K562 (cell line): ENCODE results near the gene UGP2. TPM values are rescaled to one million over a fixed set of nuclear protein-coding genes. Genes with fewer than 3 reads are reported as not detected.

Experiments
- ATAC-seq: fragments of 200-7000 bp; cut with Tn5 transposase; 3 replicates; pipeline ENCODE4 v1.9.1; 2020; ENCODE audit warnings: moderate library complexity
- BruUV-seq: library from RNA; stranded (reverse); fragments of 400-500 nt; replicated peaks from 2 replicates; lab custom pipeline; 2021; lab: Mats Ljungman, UMichigan
- CTCF ChIA-PET: fragments of 300-600 bp; formaldehyde crosslinking; extraction: SDS; loops from one replicate; lab custom pipeline; 2021; ENCODE audit warnings: low intra/inter-chr PET ratio; lab: Yijun Ruan, JAX
- POLR2A ChIA-PET: fragments of 300-600, 350-650 bp; sonication (Branson Sonifier 250); formaldehyde crosslinking; extraction: SDS; loops from one replicate; lab custom pipeline; 2021; ENCODE audit warnings: antibody characterized with exemption, inconsistent platforms; lab: Yijun Ruan, JAX
- DNase-seq, 4 experiments: peaks; one replicate each; pipeline versions ENCODE4 v3.0.0 to v3.0.0-alpha.2; 2011 to 2018; ENCODE audit warnings: low spot score in 3 of 4, mixed read lengths in 3 of 4; ENCODE audit errors: extremely low read depth in 1 of 4
- FAIRE-seq: peaks from 2 replicates; lab custom pipeline; 2011; peaks lifted over from hg19 to GRCh38; lab: Jason Lieb, UNC
- H2AFZ ChIP-seq: 2 replicates; pipeline ENCODE4 v1.6.0; 2011; ENCODE audit warnings: low read depth, low read length, control low read depth, inconsistent platforms
- H3K27ac ChIP-seq: fragments of 200-600 bp; 3 replicates; pipeline ENCODE4 v1.8.0; 2011; ENCODE audit warnings: low read depth, mild to moderate bottlenecking, control low read depth, inconsistent platforms, low read length, moderate library complexity, mixed read lengths; ENCODE audit errors: extremely low read depth
- H3K27me3 ChIP-seq, 2 experiments: fragments of 300-600 bp in 1 of 2; 2 replicates in 1 of 2; 3 replicates in 1 of 2; pipeline versions ENCODE4 v1.6.0 to v1.8.0; 2011; ENCODE audit warnings: inconsistent platforms in 2 of 2, low read length in 2 of 2, mild to moderate bottlenecking in 1 of 2, mixed read lengths in 1 of 2, moderate library complexity in 1 of 2; ENCODE audit not compliant: control insufficient read depth in 2 of 2, insufficient read depth in 2 of 2
- H3K36me3 ChIP-seq: fragments of 300-600 bp; 3 replicates; pipeline ENCODE4 v1.8.0; 2011; ENCODE audit warnings: mild to moderate bottlenecking, low read length, inconsistent platforms; ENCODE audit not compliant: control insufficient read depth, insufficient read depth
- H3K4me1 ChIP-seq, 2 experiments: fragments of 200-600 bp in 1 of 2; replicated peaks in 1 of 2; 2 replicates in 1 of 2; 3 replicates in 1 of 2; pipeline versions ENCODE4 v1.5.1 to v1.8.0; 2011; ENCODE audit warnings: inconsistent platforms in 2 of 2, low read length in 2 of 2, mild to moderate bottlenecking in 1 of 2, mixed read lengths in 1 of 2, moderate library complexity in 1 of 2; ENCODE audit not compliant: control insufficient read depth in 2 of 2, insufficient read depth in 2 of 2
- H3K4me2 ChIP-seq: 2 replicates; pipeline ENCODE4 v1.6.1; 2011; ENCODE audit warnings: low read length, control low read depth, inconsistent platforms, mixed read lengths; ENCODE audit not compliant: insufficient read depth
- H3K4me3 ChIP-seq: fragments of 200-600 bp; sonication (generic), shearing (Covaris generic); 2 replicates; pipeline ENCODE4 v1.5.1; 2016; ENCODE audit warnings: control low read depth, inconsistent platforms
- H3K79me2 ChIP-seq: fragments of 200-600 bp; 3 replicates; pipeline ENCODE4 v1.8.0; 2011; ENCODE audit warnings: low read length, inconsistent platforms; ENCODE audit not compliant: control insufficient read depth, insufficient read depth
- H3K9ac ChIP-seq, 2 experiments: 2 replicates each; pipeline versions ENCODE4 v1.6.0 to v1.6.1; 2011; ENCODE audit warnings: low read depth in 2 of 2, low read length in 2 of 2, control low read depth in 1 of 2, inconsistent platforms in 1 of 2, mild to moderate bottlenecking in 1 of 2, mixed read lengths in 1 of 2; ENCODE audit not compliant: insufficient read depth in 1 of 2
- H3K9me1 ChIP-seq: one replicate; pipeline ENCODE4 v1.6.0; 2011; ENCODE audit warnings: inconsistent platforms, mild to moderate bottlenecking, low read length, moderate library complexity; ENCODE audit not compliant: control insufficient read depth, insufficient read depth
- H3K9me3 ChIP-seq: replicated peaks from 2 replicates; pipeline ENCODE4 v1.5.1; 2011; ENCODE audit warnings: low read depth, low read length, inconsistent platforms; ENCODE audit not compliant: control insufficient read depth, insufficient read depth
- H4K20me1 ChIP-seq: replicated peaks from 2 replicates; pipeline ENCODE4 v1.6.1; 2011; ENCODE audit warnings: low read length, inconsistent platforms, mixed read lengths; ENCODE audit not compliant: control insufficient read depth, insufficient read depth
- BCOR ChIP-seq: fragments of 450-650 bp; IDR thresholded peaks from 2 replicates; pipeline ENCODE4 v1.6.1; 2016
- CBX2 ChIP-seq: fragments of 200-600 bp; sonication (generic); IDR thresholded peaks from one replicate; pipeline ENCODE4 v1.6.1; 2012; ENCODE audit warnings: mild to moderate bottlenecking, low read length, inconsistent platforms; ENCODE audit not compliant: insufficient read depth, poor library complexity, severe bottlenecking
- FOXJ3 ChIP-seq: sonication (generic); formaldehyde crosslinking; IDR thresholded peaks from 2 replicates; pipeline ENCODE4 v1.4.0; 2020; ENCODE audit warnings: mild to moderate bottlenecking, missing genetic modification reagents
- HDAC6 ChIP-seq: IDR thresholded peaks from 2 replicates; pipeline ENCODE4 v1.6.1; 2012; ENCODE audit warnings: low read depth, mild to moderate bottlenecking, control low read depth, inconsistent platforms, low read length, moderate library complexity
- IFI16 ChIP-seq: fragments of 250-450 bp; sonication (Bioruptor Pico); IDR thresholded peaks from 2 replicates; pipeline ENCODE4 v2.1.2; 2022; ENCODE audit warnings: mild to moderate bottlenecking, inconsistent platforms
- ILK ChIP-seq: fragments of 450-650 bp; IDR thresholded peaks from 2 replicates; pipeline ENCODE4 v1.6.1; 2016; ENCODE audit warnings: missing genetic modification characterization, low read depth, mild to moderate bottlenecking, missing compliant biosample characterization, moderate library complexity, borderline replicate concordance
- IRF2 ChIP-seq: sonication (generic); formaldehyde crosslinking; IDR thresholded peaks from 2 replicates; pipeline ENCODE4 v1.8.1; 2022; ENCODE audit warnings: mild to moderate bottlenecking, missing genetic modification reagents
- KLF10 ChIP-seq: fragments of 250-450 bp; sonication (Bioruptor Pico); IDR thresholded peaks from 2 replicates; pipeline ENCODE4 v1.6.1; 2021; ENCODE audit warnings: matching md5 sums
- MTF1 ChIP-seq: fragments of 250-450 bp; sonication (Bioruptor Pico); IDR thresholded peaks from 2 replicates; pipeline ENCODE4 v1.9.0; 2021; ENCODE audit warnings: moderate library complexity, mild to moderate bottlenecking, inconsistent platforms, borderline replicate concordance
- NCOA1 ChIP-seq: fragments of 450-650 bp; IDR thresholded peaks from 2 replicates; pipeline ENCODE4 v1.6.1; 2016; ENCODE audit warnings: low read depth
- RAD21 ChIP-seq, 2 experiments: fragments of 250-450 bp in 1 of 2; fragments of 450-650 bp in 1 of 2; sonication (Bioruptor Pico) in 1 of 2; formaldehyde crosslinking in 1 of 2; IDR thresholded peaks in 1 of 2; conservative IDR thresholded peaks in 1 of 2; 2 replicates each; pipeline versions ENCODE4 v1.4.0 to v1.8.0; 2020 to 2022; ENCODE audit warnings: mild to moderate bottlenecking in 2 of 2, moderate library complexity in 1 of 2
- SMAD1 ChIP-seq: fragments of 150-350 bp; IDR thresholded peaks from 2 replicates; pipeline ENCODE4 v1.6.1; 2014; ENCODE audit warnings: low read length, low read depth; ENCODE audit not compliant: partially characterized antibody
- SRSF9 ChIP-seq: fragments of 200-400 bp; formaldehyde crosslinking; IDR thresholded peaks from 2 replicates; pipeline ENCODE4 v1.6.1; 2017; ENCODE audit warnings: low read depth, low read length, borderline replicate concordance
- TBL1XR1 ChIP-seq, 2 experiments: IDR thresholded peaks; 2 replicates each; pipeline ENCODE4 v1.6.1; 2012; ENCODE audit warnings: improper control_type of control experiment in 2 of 2, low read length in 2 of 2, mild to moderate bottlenecking in 1 of 2
- TEAD2 ChIP-seq: fragments of 450-650 bp; IDR thresholded peaks from 2 replicates; pipeline ENCODE4 v1.6.1; 2016; ENCODE audit warnings: missing genetic modification characterization, control low read depth, missing compliant biosample characterization
- TRIM24 ChIP-seq, 2 experiments: fragments of 450-650 bp; IDR thresholded peaks; 2 replicates each; pipeline ENCODE4 v1.6.1; 2016
- ZNF253 ChIP-seq: fragments of 250-450 bp; sonication (Bioruptor Pico); conservative IDR thresholded peaks from 2 replicates; pipeline ENCODE4 v1.6.1; 2021; ENCODE audit warnings: mild to moderate bottlenecking
- ZNF644 ChIP-seq: fragments of 200-800 bp; sonication (Bioruptor generic); IDR thresholded peaks from 2 replicates; pipeline ENCODE4 v1.6.1; 2016; ENCODE audit warnings: low read depth, missing genetic modification characterization, missing compliant biosample characterization
- ZNF717 ChIP-seq: fragments of 250-450 bp; sonication (Bioruptor Pico); IDR thresholded peaks from 2 replicates; pipeline ENCODE4 v1.5.0; 2021
- WGBS: fragments of 100-300 bp; shearing (Covaris generic); methylation state at CpG from one replicate; pipeline ENCODE4 v1.1.6; 2016; ENCODE audit warnings: low coverage, mixed read lengths; ENCODE audit not compliant: insufficient coverage; ENCODE audit errors: missing lambda C conversion rate; 5-methylcytosine and 5-hydroxymethylcytosine counted together
- in situ Hi-C: fragments of 300-500 bp; cut with MboI; formaldehyde crosslinking; loops from 4 replicates; pipeline ENCODE4 v1.15.0; 2018; ENCODE audit warnings: inconsistent platforms, mixed read lengths
- intact Hi-C: fragments of 100-400 bp; cut with micrococcal nuclease; formaldehyde crosslinking; loops from 2 replicates; pipeline ENCODE4 v1.14.2; 2022
- polyA plus RNA-seq, 8 experiments: library from polyadenylated mRNA; depleted of rRNA in 4 of 8; stranded (reverse) in 5 of 8; unstranded in 3 of 8; fragments of >200 nt; fragmentation: Nextera tagmentation in 2 of 8; fragmentation: Illumina TruSeq in 1 of 8; extraction: Ambion mirVana in 2 of 8; extraction: Trizol in 1 of 8; gene quantifications; 2 replicates each; pipeline versions ENCODE4 v1.2.1 to v1.2.3, GENCODE V29; 2011 to 2014; ENCODE audit warnings: inconsistent platforms in 1 of 8, missing spikeins in 1 of 8
- total RNA-seq, 7 experiments: library from RNA; depleted of rRNA in 6 of 7; stranded (reverse); fragments of >200 nt in 6 of 7; fragmentation: Illumina TruSeq in 2 of 7; extraction: Trizol in 2 of 7; gene quantifications; 2 replicates each; pipeline versions ENCODE4 v1.2.1 to v1.2.3, GENCODE V29; 2011 to 2021; ENCODE audit warnings: low replicate concordance in 1 of 7
- TF ChIP-seq, protein P1 (sequence below): fragments of 450-650 bp; IDR thresholded peaks from 2 replicates; pipeline ENCODE4 v1.6.1; 2014; ENCODE audit warnings: low read depth, mild to moderate bottlenecking, moderate library complexity, borderline replicate concordance
- TF ChIP-seq, protein P2 (sequence below), 2 experiments: IDR thresholded peaks; 2 replicates each; pipeline ENCODE4 v1.6.1; 2011; ENCODE audit warnings: borderline replicate concordance in 1 of 2, control low read depth in 1 of 2, low read depth in 1 of 2, low read length in 1 of 2, mild to moderate bottlenecking in 1 of 2, mixed read lengths in 1 of 2, moderate library complexity in 1 of 2; ENCODE audit not compliant: insufficient read depth in 1 of 2, insufficient read length in 1 of 2, poor library complexity in 1 of 2, severe bottlenecking in 1 of 2; ENCODE audit errors: extremely low read depth in 1 of 2

Gene UGP2
- total and polyA plus RNA-seq, 9 of the 15 experiments (the other 6 are each of a cell fraction or from before 2014, with no cell fraction given), result 25.2 to 69.3 (median 58.9) TPM

DNA sequence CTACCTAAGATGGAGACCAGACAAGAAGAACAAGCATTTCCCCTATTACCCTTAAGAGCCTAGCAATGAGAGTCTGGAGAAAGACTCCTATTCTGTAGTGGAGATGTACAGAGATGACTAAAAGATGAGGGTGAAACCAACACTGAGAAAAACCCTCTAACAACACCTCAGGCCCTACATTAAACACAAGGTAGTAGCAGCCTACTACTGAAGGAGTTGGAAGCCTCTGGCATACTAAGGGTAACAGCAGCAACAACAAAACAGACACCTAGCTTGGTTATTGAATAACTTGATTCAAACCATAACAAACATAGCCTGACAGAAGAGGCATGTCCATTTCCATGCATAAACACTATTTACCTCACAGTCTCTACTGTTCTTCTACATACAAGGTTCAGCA lies 60.5 kb downstream of the UGP2 start (continued):
- no peak for TF ChIP-seq MTF1 (CRISPR knock-in tag)
- no peak for TF ChIP-seq BCOR
- TF ChIP-seq IRF2 (CRISPR knock-in tag), result no peak
- TF ChIP-seq, protein P1, sequence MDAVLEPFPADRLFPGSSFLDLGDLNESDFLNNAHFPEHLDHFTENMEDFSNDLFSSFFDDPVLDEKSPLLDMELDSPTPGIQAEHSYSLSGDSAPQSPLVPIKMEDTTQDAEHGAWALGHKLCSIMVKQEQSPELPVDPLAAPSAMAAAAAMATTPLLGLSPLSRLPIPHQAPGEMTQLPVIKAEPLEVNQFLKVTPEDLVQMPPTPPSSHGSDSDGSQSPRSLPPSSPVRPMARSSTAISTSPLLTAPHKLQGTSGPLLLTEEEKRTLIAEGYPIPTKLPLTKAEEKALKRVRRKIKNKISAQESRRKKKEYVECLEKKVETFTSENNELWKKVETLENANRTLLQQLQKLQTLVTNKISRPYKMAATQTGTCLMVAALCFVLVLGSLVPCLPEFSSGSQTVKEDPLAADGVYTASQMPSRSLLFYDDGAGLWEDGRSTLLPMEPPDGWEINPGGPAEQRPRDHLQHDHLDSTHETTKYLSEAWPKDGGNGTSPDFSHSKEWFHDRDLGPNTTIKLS, result no peak
- no peak for TF ChIP-seq ZNF717 (CRISPR knock-in tag)
- TF ChIP-seq RAD21 (CRISPR knock-in tag; conservative IDR thresholded peaks at IDR 0.05 in 1 of 2, IDR thresholded peaks at IDR 0.05 in 1 of 2), result no peak
- no peak for TF ChIP-seq KLF10 (CRISPR knock-in tag)
- no peak for TF ChIP-seq SRSF9
- TF ChIP-seq CBX2, result no peak
- no peak for TF ChIP-seq TEAD2 (tag)
- TF ChIP-seq SMAD1, result no peak

DNA sequence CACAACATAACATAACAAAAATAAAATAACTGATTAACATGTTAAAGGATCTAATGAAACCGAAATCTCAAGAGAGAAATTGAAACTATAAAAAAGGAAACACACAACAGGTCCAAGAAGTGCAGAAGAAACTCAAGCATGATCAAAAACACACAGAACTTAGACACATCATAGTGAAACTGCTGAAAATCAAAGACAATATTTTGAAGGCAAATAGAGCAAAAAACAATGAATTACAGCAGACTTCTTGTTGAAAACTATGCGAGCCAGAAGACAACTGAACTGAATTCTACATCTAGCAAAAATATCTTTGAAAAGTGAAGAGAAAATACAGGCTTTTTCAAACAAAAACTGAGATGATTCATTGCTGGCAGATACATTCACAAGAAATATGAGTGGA lies 61.3 kb downstream of the UGP2 start:
- POLR2A ChIA-PET, result no interaction called here
- 93% methylated on average over 2 of the region's 2 CpGs for WGBS
- Histone ChIP-seq H3K9me1 (no peaks in the 10 kb centered on the region), H3K27me3 (no peaks in the 10 kb centered on the region), H3K4me2 (no peak overlapping the region), H3K4me3 (no peak overlapping the region), H3K9me3 (peaks cover 7% of the 10 kb centered on the region), H3K27ac (no peak overlapping the region), H4K20me1 (no peaks in the 10 kb centered on the region), H2AFZ (no peak overlapping the region), H3K9ac (no peak overlapping the region), H3K79me2 (no peaks in the 10 kb centered on the region), H3K36me3 (peaks cover 25% of the 10 kb centered on the region; the same call in 2 of the 3 replicates), H3K4me1 (no peaks in the 10 kb centered on the region)
- no TSS peak for BruUV-seq
- no peak for DNase-seq
- ATAC-seq, result no peak
- intact Hi-C loops (no loop called here), in situ Hi-C loops (no loop called here)
- CTCF ChIA-PET, result no interaction called here
- FAIRE-seq, result peak; percentile 75
- TF ChIP-seq ZNF253 (CRISPR knock-in tag), result no peak
- TF ChIP-seq, protein P2, sequence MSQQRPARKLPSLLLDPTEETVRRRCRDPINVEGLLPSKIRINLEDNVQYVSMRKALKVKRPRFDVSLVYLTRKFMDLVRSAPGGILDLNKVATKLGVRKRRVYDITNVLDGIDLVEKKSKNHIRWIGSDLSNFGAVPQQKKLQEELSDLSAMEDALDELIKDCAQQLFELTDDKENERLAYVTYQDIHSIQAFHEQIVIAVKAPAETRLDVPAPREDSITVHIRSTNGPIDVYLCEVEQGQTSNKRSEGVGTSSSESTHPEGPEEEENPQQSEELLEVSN (IDR thresholded peaks at IDR 0.05; ENCODE audit: borderline replicate concordance in 1 of 2, extremely low read depth in 1 of 2, insufficient read depth in 1 of 2, insufficient read length in 1 of 2, low read depth in 1 of 2, low read length in 1 of 2, poor library complexity in 1 of 2, severe bottlenecking in 1 of 2), result no peak
- no peak for TF ChIP-seq NCOA1
- no peak for TF ChIP-seq FOXJ3 (CRISPR knock-in tag)
- TF ChIP-seq IFI16, result no peak
- TF ChIP-seq ILK (tag), result no peak
- TF ChIP-seq HDAC6, result no peak
- TF ChIP-seq TBL1XR1 (IDR thresholded peaks at IDR 0.05; ENCODE audit: low read length in 2 of 2), result no peak
- TF ChIP-seq ZNF644, result no peak
- 0 out of 4 replicates have a peak, but pooled peaks have one; percentile 12 to 22 for TF ChIP-seq TRIM24 (IDR thresholded peaks at IDR 0.05)
